C4-2B (cell line): ENCODE results near the gene HCAR3.
"Not testable (repeated sequence)": the region's sequence is repeated elsewhere in the genome, so short reads cannot be mapped to it uniquely, and the experiment has no call there.

Source experiments
- ZFX ChIP-seq: fragments of 450-650 bp; IDR thresholded peaks from 2 replicates; pipeline ENCODE4 v1.6.1; 2017
- TF ChIP-seq, protein P1 (sequence below): fragments of 450-650 bp; conservative IDR thresholded peaks from 2 replicates; pipeline ENCODE4 v1.5.1; 2017; ENCODE audit warnings: mild to moderate bottlenecking

DNA sequence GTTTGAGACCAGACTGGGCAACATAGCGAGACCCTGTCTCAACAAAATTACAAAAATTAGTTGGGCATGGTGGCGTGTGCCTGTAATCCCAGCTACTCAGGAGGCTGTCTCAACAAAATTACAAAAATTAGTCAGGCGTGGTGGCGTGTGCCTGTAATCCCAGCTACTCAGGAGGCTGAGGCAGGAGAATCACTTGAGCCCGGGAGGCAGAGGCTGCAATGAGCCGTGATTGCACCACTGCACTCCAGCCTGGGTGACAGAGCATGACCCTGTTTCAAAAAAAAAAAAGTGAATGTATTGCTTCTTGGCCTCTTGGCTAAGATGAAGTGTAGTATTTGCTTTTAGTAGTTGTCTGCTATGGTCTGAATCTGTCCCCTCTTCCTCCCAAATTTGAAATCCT, 35.6 kb downstream of the HCAR3 start:
- TF ChIP-seq, protein P1, sequence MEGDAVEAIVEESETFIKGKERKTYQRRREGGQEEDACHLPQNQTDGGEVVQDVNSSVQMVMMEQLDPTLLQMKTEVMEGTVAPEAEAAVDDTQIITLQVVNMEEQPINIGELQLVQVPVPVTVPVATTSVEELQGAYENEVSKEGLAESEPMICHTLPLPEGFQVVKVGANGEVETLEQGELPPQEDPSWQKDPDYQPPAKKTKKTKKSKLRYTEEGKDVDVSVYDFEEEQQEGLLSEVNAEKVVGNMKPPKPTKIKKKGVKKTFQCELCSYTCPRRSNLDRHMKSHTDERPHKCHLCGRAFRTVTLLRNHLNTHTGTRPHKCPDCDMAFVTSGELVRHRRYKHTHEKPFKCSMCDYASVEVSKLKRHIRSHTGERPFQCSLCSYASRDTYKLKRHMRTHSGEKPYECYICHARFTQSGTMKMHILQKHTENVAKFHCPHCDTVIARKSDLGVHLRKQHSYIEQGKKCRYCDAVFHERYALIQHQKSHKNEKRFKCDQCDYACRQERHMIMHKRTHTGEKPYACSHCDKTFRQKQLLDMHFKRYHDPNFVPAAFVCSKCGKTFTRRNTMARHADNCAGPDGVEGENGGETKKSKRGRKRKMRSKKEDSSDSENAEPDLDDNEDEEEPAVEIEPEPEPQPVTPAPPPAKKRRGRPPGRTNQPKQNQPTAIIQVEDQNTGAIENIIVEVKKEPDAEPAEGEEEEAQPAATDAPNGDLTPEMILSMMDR, result not testable (repeated sequence)
- TF ChIP-seq ZFX, result not testable (repeated sequence)
